Fibroblast of skin of scalp (primary cell): Measurements from ENCODE around the gene SUSD4.
"Not testable (repeated sequence)": the region's sequence is repeated elsewhere in the genome, so short reads cannot be mapped to it uniquely, and the experiment has no call there.

Experiments
- DNase-seq: peaks from one replicate; pipeline ENCODE4 v3.0.0-alpha.2; 2013

SUSD4 gene

DNA sequence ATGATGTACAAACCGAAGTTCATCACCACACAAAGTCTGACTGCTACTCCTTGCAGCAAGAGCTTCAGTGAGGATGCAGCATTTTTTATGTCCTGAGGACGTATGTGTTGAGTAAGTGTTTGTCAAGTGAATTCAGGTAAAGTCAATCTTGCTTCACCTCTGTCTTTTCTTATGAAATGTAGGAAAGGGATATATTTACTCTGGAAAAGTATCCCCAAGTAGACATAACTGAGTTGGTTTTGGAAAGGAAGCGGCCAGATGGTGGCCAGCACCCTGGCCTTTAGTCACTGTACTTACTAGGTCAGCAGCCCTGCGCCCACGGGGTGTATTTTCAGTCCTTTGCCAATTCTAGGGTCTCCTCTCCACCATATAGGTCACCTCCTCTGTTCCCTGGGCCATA, 75.2 kb downstream of the SUSD4 start:
- DNase-seq, result no peak

DNA sequence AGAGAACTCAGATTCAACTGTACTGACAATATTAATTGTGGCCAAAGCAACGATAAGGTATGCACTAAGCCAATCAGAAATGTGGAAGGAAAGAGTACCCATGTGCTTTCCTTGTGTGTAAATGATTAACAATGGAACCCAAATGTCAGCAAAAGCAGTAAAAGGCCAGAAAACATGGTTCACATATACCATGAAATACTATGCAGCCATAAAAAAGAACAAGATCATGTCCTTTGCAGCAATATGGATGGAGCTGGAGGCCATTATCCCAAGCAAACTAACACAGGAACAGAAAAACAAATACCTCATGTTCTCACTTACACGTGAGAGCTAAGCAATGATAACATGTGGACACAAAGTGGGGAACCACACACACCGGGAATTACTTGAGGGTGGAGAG, 78.5 kb downstream of the SUSD4 start:
- no peak for DNase-seq

DNA sequence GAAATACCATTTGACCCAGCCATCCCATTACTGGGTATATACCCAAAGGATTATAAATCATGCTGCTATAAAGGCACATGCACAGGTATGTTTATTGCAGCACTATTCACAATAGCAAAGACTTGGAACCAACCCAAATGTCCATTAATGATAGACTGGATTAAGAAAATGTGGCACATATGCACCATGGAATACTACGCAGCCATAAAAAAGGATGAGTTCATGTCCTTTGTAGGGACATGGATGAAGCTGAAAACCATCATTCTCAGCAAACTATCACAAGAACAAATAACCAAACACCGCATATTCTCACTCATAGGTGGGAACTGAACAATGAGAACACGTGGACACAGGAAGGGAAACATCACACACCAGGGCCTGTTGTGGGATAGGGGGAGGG, 80.3 kb downstream of the SUSD4 start:
- not testable (repeated sequence) for DNase-seq

- not testable (repeated sequence) for DNase-seq
Measured at GRCh38 chr1:223278311-223278710, 85.7 kb downstream of the SUSD4 start.

- no peak for DNase-seq
Measured at GRCh38 chr1:223276029-223276428, 87.9 kb downstream of the SUSD4 start.

DNA sequence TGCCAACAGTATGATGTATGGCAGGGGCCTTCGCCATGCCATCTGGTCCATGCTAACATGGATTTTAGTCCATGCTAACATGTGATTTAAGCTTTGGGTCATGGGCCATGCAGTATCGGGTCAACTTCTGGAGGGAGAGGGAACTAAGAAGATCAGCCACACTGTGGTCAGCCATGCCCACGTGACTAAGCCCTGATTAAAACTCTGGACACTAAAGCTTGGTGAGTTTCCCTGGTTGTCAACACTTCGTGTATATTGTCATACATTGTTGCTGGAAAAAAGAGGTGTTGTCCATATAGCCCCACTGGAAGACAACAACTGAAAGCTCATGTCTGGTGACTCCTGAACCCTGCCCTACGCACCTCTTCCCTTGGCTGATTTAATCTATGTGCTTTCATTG, 90.5 kb downstream of the SUSD4 start:
- DNase-seq, result no peak

DNA sequence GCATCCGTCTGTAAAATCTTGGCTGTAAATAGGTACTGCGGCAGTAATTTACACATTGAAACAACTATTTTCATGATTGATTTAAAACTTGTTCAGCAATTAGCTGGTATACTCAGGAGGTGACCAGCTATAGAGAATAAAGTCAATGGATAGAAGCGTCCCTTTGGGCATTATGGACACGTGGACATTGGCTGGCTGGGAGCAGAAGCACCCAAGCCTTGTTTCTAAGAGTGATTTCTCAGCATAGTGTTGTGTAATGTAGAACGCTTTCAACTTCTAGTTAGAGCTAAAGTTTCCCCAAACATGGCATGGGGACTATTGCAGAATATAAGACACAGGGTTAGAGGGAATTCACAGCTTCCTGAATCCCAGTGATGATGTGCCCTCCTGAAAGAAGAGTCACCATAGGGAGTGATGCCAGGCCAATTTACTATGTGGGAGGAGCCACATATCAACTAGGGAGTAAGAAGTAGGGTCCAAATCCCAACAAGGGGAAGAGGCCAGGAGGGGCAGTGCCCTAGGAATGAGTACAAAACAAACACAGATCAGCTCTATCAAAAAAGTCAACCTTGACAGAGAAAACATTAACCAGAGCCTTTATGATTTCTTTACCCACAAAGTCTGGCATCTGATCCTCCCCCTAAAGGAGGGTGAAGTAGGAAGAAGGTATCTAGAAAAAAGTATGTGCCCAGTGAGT, 92.7 kb downstream of the SUSD4 start:
- DNase-seq, result no peak

- DNase-seq, result no peak
Measured at GRCh38 chr1:223270155-223270554, 93.8 kb downstream of the SUSD4 start.

GRCh38 chr1:223269006-223269405, 95.0 kb downstream of the SUSD4 start:
- no peak for DNase-seq

- DNase-seq, result no peak
Measured at GRCh38 chr1:223266632-223267172, 97.3 kb downstream of the SUSD4 start.

DNA sequence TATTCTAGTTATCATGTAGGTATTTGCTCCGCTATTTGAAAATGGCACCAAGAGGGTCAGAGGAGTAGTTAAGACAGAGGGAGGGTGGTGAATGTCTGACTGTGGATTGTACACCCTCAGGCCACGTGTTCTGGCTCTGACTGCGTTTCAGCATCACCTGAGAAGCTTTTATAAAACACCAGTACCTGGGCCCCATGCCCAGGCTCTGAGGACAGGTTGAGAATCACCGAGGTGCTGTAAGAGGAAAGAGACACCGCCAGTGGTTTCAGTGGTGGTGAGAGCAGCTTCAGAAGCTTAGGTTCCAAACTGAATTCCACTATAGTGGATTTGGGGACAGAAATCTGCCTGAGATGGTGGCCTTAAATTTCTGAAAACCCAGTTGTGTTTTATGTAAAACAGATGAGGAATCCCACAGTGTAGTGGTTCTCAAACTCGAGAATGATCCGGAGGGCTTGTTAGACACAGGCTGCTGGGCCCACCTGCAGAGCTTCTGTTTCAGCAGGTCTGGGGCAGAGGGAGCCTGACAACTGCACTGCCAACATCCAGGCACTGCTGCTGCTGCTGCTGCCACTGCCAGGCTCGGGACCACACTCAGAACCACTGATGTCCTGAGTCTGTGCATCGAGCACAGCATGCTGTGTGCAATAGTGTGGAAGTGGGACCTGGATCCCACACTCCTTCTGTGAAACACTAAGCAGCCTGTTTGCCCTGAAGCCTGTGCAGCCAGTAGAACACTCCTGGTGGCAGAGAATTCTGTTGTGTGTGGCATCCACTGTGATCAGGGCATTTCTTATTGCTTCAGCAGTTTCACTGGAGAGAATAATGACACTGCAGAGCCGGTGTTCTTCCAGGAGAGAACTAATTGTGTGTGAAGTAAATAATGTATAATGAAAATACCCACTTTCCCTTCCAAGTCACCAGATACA, 98.7 kb downstream of the SUSD4 start:
- DNase-seq, result no peak

GRCh38 chr1:223264529-223264928, 99.4 kb downstream of the SUSD4 start:
- no peak for DNase-seq

GRCh38 chr1:223261914-223262313, 102.1 kb downstream of the SUSD4 start:
- no peak for DNase-seq

- DNase-seq, result no peak
Measured at GRCh38 chr1:223260712-223261111, 103.3 kb downstream of the SUSD4 start.

GRCh38 chr1:223259462-223259861, 104.5 kb downstream of the SUSD4 start:
- no peak for DNase-seq

GRCh38 chr1:223258751-223259198, 105.2 kb downstream of the SUSD4 start:
- DNase-seq, result peak; percentile 48

DNA sequence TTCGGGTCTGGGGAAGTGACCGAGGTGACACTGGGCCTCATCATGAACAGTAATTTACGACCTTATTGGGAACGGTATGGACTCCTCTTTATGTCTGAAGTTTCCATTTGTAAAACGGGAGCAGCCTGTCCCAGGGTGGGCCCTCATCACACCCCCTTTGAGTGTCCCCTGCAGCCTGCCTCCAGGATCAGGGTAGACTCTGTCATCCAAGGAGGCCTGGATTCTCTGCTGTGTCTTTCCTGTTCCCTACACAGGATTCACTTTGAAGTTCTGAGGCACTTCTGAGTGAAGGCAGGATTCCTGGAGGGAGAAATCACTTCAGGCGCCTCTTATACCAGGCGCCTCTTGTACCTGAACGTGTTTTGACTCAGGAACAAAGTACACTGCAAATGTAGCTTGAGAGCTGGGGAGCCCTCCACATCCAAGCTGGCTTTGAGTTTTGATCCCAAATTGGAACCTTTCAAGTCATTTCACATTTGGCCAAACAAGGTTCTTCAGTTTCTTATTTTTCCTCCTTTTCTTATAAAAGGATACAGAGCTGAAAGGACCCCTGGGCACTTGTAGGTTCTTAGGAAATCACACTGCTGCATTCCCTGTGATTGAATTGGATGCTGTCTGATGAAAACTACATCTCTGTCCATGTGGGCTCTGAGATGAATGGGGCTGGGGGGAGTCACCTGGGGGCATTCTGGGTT, 106.0 kb downstream of the SUSD4 start:
- DNase-seq, result no peak

- DNase-seq, result no peak
Measured at GRCh38 chr1:223256034-223256433, 107.9 kb downstream of the SUSD4 start.

DNA sequence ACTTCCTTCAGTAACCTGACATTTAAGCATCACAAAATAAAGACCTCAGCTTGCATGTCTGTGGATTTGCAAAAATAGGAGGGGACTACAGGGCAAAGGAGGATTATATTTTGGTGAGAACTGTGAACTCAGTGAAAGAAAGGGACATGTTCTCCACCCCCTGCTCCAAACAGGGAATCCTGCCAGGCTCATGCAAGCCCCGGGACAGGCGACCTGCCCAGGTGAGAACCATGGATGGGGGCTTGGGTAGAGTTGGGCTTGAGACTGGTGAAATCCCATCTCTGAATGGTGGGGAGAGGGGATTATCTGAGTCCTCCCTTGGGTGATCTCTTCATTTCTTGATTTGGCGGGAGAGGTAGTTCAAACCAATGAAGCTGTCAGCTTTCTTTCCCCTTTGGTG, 110.1 kb downstream of the SUSD4 start:
- no peak for DNase-seq

DNA sequence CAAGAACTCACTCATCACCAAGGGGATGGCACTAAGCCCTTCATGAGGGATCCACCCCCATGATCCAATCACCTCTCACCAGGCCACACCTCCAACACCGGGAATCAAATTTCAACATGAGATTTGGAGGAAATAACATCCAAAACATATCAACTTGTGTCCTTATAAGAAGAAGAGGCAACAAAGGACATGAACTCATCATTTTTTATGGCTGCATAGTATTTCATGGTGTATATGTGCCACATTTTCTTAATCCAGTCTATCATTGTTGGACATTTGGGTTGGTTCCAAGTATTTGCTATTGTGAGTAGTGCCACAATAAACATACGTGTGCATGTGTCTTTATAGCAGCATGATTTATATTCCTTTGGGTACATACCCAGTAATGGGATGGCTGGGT, 112.6 kb downstream of the SUSD4 start:
- DNase-seq, result not testable (repeated sequence)

DNA sequence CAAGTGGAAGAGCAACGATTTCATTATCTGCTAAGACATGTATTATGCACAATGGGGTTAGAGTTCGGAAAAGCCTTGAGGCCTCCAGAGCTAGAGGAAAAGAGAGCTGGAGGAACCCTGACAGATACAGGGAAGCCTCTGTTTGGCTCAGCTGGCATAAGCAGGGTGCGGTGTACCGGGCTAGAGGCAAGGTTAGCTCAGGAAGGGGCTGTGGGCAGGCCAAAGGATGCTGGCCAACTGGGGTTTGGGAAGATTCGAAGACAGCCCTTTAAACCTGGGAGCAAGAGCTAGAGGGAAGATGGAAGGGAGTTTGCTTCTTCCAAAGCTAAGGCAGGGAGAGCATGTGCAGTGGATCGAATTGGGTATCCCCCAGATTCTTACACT, 113.4 kb downstream of the SUSD4 start:
- DNase-seq, result no peak

GRCh38 chr1:223249854-223250631, 113.9 kb downstream of the SUSD4 start:
- DNase-seq, result no peak
